Measurements from ENCODE around the gene KCNJ2.

Gene KCNJ2

DNA sequence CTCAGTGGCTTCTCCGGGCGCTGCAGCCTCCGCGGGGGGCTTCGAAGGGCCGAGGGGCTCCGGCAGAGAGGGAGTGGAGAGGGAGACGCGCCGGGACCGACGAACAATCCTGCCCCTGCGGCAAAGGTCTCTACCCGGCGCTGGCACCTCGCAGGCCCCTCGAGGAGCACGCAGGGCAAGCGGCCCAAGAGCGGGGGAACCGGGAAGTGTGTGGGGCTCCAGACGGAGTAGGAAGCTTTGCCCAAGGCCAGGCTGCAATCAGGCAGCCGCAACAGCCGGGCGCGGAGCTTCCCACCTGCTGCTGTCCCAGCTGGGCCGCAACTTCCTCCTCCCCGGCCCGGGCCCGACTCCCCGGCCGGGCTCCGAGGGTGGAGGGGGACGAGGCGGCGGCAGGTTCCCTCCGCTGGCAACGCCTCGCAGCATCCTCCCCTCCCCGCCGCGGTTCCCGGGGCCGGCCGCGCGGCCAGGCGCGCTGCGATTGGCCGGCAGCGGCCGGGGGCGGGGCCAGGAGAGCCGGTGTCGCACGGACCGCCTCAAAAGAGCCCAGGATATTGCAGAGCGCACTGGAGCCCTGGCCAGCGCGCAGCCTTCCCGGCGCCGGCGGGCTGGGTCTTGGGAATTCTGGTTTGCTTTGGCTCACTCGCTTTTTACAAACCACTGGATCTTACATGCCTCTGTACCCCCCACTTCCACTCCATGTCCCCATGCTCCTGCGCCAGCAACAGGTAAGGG is at the start of gene KCNJ2:
Gene KCNJ2 (plus strand): TSS at position 556 of the 732 bp plus-strand sequence. CDS start 5,508 bp downstream, outside the sequence.
- peak; percentile 48 to 53 for DNase-seq (ENCODE audit: low read depth in 2 of 2)

DNA sequence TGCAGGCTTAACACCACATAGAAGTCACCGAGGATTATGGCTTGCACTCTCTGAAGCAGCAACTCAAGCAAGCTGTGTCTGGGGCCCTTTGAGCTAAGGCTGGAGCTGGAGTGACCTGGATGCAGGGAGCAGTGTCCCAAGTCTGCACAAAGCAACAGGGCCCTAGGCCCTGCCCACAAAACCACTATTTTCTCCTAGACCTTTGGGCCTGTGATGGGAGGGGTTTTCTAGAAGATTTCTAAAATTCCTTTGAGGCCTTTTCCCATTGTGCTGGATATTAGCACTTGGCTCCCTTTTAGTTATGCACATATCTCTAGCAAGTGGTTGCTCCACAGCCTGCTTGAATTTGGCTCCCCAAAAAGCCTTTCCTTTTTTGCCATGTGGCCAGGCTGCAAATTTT is 49.8 kb upstream of the KCNJ2 start:
- DNase-seq (ENCODE audit: low read depth in 2 of 2) = no peak

DNA sequence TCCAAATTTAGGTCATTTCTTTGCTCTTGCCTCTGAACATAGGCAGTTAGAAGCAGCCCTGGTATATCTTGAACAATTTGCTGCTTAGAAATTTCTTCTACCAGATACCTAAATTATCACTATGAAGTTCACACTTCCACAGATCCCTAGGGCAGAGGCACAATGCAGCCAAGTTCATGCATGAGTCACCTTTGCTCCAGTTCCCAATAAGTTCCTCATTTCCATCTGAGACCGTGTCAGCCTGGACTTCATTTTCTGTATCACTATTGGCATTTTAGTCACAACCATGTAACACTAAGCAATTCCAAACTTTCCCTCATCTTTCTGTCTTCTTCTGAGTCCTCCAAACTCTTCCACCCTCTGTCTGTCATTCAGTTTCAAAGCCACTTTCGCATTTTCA is 49.3 kb upstream of the KCNJ2 start:
- no peak for DNase-seq (ENCODE audit: low read depth in 2 of 2)

DNA sequence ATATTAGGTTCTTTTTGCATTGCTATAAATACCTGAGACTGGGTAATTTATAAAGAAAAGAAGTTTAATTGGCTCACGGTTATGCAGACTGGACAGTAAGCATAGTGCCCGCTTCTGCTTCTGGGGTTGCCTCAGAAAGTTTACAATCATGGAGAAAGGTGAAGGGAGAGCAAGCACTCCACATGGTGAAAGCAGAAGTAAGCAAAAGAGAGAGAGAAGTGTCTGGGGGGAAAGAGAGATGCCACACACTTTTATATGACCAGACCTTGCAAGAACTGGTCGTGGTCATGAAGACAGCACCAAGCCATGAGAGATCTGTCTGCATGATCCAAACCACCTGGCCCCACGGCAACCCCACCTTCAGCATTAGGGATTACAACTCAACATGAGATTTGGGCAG is 48.9 kb upstream of the KCNJ2 start:
- DNase-seq (ENCODE audit: low read depth in 2 of 2) = no peak

DNA sequence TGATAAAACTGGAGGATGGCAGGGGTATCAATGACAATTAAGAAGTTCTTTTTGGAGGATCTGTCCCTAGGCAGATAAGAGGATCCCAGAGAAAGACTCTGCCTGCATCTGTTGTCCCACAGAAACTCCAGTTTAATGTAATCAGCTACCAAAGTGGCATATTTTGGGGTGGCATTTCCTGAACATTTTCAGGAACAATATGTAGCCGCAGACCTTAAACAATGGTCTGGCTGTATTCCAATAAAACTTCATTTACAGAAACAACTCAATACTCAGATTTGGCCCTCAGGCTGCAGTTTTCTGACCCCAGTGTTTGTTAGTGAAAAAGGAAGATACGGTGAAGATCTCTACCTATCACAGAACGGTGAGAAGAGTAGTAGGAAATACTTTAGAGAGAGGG is 48.2 kb upstream of the KCNJ2 start:
- no peak for DNase-seq (ENCODE audit: low read depth in 2 of 2)

- no peak for DNase-seq (ENCODE audit: low read depth in 2 of 2)
Measured at GRCh38 chr17:70123193-70123592, 46.1 kb upstream of the KCNJ2 start.

DNA sequence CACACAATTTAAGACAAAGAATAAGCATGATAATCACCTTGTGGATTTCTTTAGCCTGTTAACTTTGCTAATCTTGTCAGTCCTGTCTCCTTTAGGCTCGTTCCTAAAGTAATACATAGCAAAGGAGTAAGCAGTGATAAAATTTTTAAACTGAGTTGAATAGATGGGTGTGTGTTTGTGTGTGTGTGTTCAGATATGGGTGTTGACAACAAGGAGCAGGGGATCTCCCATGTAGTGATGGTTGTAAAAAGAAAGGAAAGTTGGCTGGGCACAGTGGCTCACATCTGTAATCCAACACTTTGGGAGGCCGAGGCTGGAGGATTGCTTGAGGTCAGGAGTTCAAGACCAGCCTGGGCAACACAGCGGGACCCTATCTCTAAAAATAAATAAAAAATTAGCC is 44.6 kb upstream of the KCNJ2 start:
- no peak for DNase-seq (ENCODE audit: low read depth in 2 of 2)

- no peak for DNase-seq (ENCODE audit: low read depth in 2 of 2)
Measured at GRCh38 chr17:70127221-70127873, 42.0 kb upstream of the KCNJ2 start.

DNA sequence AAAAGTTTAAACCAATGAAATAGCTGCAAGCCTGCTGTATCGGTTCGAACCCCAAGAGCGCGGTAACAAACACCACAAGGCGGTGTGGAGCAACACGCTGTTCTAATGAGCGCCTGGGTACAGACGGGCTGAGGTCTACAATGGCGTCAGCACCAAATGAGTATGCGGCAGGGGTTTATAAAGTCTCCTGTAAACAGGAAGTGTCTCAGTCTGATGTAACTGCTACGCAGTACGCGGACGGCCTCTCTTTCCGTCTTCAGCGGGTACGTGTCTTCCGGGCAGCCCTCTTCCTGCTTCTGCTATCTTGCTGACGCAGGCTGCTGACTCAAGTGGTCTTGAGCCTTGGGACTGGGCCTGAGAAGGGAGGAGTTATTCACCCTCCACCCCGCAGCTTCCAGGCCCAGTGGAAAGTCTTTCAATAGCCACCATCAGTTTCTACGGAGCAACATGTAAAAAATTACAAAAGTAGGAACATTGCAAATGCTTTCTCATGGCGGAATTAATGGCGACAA is 40.5 kb upstream of the KCNJ2 start:
- DNase-seq (ENCODE audit: low read depth in 2 of 2) = no peak

GRCh38 chr17:70130289-70130688 is 39.0 kb upstream of the KCNJ2 start:
- no peak for DNase-seq (ENCODE audit: low read depth in 2 of 2)

DNA sequence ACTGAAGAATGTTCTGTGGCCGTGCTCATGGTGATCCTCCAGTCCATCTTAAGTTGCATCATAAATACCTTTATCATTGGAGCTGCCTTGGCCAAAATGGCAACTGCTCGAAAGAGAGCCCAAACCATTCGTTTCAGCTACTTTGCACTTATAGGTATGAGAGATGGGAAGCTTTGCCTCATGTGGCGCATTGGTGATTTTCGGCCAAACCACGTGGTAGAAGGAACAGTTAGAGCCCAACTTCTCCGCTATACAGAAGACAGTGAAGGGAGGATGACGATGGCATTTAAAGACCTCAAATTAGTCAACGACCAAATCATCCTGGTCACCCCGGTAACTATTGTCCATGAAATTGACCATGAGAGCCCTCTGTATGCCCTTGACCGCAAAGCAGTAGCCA is 36.8 kb upstream of the KCNJ2 start:
- no peak for DNase-seq (ENCODE audit: low read depth in 2 of 2)

DNA sequence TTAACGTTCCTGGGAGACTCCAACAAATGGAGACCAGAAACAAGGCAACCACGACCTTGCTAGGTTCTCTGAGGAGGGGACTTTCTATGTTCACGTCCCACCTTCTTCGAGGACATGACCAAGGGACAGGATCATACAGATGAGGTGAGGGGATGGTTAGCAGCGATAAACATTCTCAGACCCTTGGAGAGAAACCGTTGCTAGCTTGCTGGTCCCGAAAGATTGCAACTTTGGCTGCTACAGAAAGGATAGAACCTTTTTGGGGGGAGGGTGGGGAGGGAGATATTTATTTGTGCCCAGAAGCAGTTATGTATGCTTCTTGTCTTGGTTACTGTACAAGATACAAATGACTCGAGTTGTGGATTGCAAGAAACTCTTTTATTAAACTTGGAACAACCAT is 35.3 kb upstream of the KCNJ2 start:
- DNase-seq (ENCODE audit: low read depth in 2 of 2) = no peak

GRCh38 chr17:70134777-70135176 is 34.6 kb upstream of the KCNJ2 start:
- no peak for DNase-seq (ENCODE audit: low read depth in 2 of 2)

GRCh38 chr17:70136131-70136530 is 33.2 kb upstream of the KCNJ2 start:
- no peak for DNase-seq (ENCODE audit: low read depth in 2 of 2)

- peak in 1 of 2 donors; percentile 16 for DNase-seq (ENCODE audit: low read depth in 2 of 2)
Measured at GRCh38 chr17:70137451-70138230, 31.7 kb upstream of the KCNJ2 start.

DNA sequence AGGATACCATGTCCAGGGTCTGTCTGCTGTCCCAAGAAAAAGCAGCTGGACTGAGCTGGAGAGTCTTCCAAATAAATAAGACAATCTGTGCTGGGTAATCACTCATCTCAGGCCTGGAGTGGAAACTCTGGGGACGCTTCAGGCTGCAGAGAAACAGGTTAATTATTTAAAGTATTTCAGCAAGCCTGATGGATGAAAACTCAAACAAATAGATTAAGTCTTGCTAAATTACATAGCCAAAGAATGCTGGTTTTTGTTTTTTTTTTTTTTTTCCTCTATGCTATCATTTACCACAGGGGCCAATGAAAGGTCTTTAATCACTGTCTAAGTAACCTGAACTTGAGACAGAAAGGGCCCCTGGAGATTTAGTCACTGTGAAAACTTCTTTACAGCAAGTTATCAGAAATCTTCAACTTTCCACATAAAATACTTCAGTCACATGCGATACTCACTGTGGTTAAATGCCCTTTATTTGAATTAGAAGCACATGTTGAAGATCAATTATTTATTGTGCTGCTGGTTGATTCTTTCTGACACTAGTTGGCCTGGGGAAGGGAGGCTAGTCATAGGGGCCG is 31.0 kb upstream of the KCNJ2 start:
- DNase-seq (ENCODE audit: low read depth in 2 of 2) = no peak

DNA sequence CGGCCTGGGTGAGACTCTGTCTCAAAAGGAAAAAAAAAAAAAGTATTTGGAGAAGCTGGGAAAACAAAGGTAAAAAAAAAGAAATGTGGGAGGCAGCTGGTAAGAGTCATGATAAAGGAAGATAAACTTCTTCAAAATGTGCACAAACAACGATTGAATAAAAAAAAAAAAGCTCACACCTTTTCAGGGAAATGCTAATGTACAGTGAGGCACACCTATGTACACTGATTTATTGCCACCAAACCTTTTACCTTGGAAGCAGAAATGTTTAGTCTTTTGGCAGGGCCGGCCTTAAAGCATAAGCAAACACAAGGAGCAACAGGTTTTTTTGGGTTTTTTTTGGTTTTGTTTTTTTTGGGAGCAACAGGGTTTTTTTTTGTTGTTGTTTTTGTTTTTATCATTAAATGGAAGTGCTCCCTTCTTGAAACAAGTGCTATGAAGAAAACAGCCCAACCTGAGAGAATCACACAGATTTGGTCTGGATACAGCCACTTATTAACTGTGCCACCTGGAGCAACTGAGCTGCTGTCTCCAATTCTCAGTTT is 29.8 kb upstream of the KCNJ2 start:
- DNase-seq (ENCODE audit: low read depth in 2 of 2) = no peak

GRCh38 chr17:70144260-70144846 is 25.0 kb upstream of the KCNJ2 start:
- DNase-seq (ENCODE audit: low read depth in 2 of 2) = no peak

- no peak for DNase-seq (ENCODE audit: low read depth in 2 of 2)
Measured at GRCh38 chr17:70153210-70153609, 16.1 kb upstream of the KCNJ2 start.

DNA sequence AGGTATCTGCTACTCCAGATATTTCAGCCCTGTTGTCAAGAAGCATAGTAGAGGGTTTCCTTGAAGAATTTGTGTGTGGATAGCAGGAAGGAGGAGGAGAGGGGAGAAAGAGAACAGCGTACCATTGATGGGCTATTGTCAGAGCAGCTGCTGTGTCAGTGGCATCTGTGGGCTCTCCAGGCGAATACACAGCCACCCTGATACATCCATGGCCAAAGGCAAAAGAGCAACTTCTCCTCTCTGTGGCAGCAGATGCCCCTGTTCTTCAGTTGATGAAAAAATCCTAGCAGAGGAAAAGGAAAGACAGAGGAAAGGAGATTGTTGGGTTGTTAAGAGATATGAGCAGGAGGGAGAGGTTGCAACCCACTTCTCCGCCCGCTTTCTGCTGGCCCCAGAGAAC is 12.2 kb upstream of the KCNJ2 start:
- no peak for DNase-seq (ENCODE audit: low read depth in 2 of 2)

GRCh38 chr17:70158180-70158579 is 11.2 kb upstream of the KCNJ2 start:
- no peak for DNase-seq (ENCODE audit: low read depth in 2 of 2)

GRCh38 chr17:70158591-70158990 is 10.7 kb upstream of the KCNJ2 start:
- DNase-seq (ENCODE audit: low read depth in 2 of 2) = no peak

All from stimulated activated CD8-positive, alpha-beta memory T cell treated with anti-CD3 and anti-CD28 coated beads, Interleukin-15, amount 100 ng/mL, for 48 hours (primary cell).